GM12892 (cell line): Measurements from ENCODE around the gene SLC43A3.

Source experiments
- POLR2A ChIP-seq: IDR thresholded peaks from 2 replicates; pipeline ENCODE4 v1.6.1; 2011; ENCODE audit warnings: low read depth, low read length, control low read depth
- POLR2AphosphoS5 ChIP-seq: IDR thresholded peaks from 2 replicates; pipeline ENCODE4 v1.6.1; 2011; ENCODE audit warnings: low read depth, low read length, control low read depth

DNA sequence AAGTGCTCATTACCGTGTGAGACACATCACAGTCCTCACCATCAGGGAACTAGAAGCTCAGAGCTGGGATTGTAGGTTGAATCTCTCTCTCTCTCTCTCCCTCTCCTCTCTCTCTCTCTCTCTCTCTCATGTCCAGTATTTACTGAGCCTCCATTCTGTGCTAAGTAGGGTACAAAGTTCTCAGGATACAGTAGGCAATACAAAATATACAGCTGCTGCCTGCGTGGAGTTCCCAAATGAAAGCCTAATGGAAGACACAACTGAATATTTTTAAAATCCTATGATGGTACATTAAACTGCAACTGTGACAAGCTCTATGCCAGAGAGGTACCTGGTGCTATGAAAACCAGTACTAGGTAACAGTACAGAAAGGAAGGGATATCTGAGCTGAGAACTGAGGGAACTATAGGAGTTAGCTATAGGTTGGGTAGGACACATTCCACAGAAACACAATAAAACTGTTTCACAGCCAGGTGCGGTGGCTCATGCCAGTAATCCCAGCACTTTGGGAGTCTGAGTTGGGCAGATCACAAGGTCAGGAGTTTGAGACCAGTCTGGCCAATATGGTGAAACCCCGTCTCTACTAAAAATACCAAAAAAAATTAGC lies 26.8 kb downstream of the SLC43A3 start:
- TF ChIP-seq POLR2A (no peak), POLR2AphosphoS5 (no peak)
